Measurements from ENCODE around the gene CES2.
"Not testable (repeated sequence)": the region's sequence is repeated elsewhere in the genome, so short reads cannot be mapped to it uniquely, and the experiment has no call there.

The CES2 gene

DNA sequence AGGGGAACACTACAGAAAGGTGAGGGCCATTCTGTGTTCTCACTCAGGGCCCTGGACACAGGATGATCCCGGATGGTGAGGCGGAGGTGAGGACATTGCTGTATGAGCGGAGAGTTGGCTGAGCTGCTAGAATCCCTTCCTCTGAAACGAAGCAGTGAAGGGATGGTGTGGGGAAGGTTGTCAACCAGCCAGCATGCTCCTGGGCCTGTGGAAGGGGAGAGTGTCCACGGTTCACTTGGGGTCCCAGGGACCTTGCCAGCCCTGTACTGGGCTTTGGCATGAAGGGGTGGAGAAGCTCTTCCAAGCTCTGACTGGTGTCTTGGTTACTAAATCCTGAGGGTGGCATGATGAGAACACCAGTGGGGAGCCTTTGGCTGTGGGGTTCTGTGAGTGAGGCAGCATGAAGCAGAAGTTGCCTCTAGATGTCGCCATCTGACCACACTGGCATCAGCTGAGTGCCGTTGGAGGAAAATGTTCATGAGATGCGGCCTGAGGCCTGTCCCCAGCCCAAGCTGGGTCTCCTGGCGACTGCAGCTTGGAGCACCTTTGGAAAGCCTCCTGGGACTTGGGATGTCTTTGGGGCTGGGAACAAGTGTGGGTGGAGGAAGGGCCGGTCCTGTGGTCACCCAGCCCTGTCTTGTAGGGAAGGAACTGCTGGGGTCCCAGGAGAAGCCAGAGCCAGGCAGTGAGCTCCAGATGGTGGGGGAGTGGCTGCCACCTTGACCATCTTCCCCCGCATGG, 40.2 kb upstream of the CES2 start:
- H3K4me3 ChIP-seq (ENCODE audit: low read depth, low read length, poor library complexity, severe bottlenecking), result no peak overlapping the region
- H3K27ac ChIP-seq (ENCODE audit: low read depth, low read length, poor library complexity, severe bottlenecking), result no peak overlapping the region

DNA sequence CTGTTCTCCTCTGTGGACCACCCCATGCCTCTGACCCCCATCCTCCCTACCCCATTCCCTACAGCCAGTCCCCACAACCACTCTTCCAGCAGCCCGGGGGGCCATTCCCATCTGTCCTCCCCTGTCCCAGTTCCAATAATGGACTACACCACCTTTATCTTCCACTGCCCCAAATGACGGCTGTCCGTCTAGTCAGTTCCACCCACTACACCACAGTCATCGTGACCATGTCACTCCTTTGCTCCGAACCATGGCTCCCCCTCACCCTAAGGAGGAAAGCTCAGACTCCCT, 39.7 kb upstream of the CES2 start:
- Histone ChIP-seq H3K27ac (ENCODE audit: low read depth, low read length, poor library complexity, severe bottlenecking) (no peak overlapping the region), H3K9me2 (ENCODE audit: low read depth, low read length) (no peaks in the 10 kb centered on the region), H3K4me2 (ENCODE audit: low read length) (no peak overlapping the region), H3K9me3 (ENCODE audit: low read length) (no peaks in the 10 kb centered on the region), H3K27me3 (ENCODE audit: insufficient read depth, low read length) (no peaks in the 10 kb centered on the region; the same call in 1 of the 2 replicates), H3K79me2 (ENCODE audit: insufficient read depth, low read length) (no peaks in the 10 kb centered on the region), H3K9ac (ENCODE audit: low read length) (no peak overlapping the region; the same call in 1 of the 2 replicates), H3K36me3 (ENCODE audit: insufficient read depth, low read length) (no peaks in the 10 kb centered on the region), H3K4me1 (ENCODE audit: insufficient read depth, low read length, severe bottlenecking) (no peaks in the 10 kb centered on the region), H3F3A (ENCODE audit: insufficient read depth, low read length) (no peaks in the 10 kb centered on the region), H4K20me1 (ENCODE audit: insufficient read depth, low read length) (no peaks in the 10 kb centered on the region), H3K4me3 (ENCODE audit: low read depth, low read length, poor library complexity, severe bottlenecking) (no peak overlapping the region), H2AFZ (ENCODE audit: low read length) (no peak overlapping the region)
- TF ChIP-seq, protein P1, sequence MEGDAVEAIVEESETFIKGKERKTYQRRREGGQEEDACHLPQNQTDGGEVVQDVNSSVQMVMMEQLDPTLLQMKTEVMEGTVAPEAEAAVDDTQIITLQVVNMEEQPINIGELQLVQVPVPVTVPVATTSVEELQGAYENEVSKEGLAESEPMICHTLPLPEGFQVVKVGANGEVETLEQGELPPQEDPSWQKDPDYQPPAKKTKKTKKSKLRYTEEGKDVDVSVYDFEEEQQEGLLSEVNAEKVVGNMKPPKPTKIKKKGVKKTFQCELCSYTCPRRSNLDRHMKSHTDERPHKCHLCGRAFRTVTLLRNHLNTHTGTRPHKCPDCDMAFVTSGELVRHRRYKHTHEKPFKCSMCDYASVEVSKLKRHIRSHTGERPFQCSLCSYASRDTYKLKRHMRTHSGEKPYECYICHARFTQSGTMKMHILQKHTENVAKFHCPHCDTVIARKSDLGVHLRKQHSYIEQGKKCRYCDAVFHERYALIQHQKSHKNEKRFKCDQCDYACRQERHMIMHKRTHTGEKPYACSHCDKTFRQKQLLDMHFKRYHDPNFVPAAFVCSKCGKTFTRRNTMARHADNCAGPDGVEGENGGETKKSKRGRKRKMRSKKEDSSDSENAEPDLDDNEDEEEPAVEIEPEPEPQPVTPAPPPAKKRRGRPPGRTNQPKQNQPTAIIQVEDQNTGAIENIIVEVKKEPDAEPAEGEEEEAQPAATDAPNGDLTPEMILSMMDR (IDR thresholded peaks at IDR 0.05; ENCODE audit: low read length), result no peak
- no peak for TF ChIP-seq EZH2 (IDR thresholded peaks at IDR 0.05; ENCODE audit: borderline replicate concordance, low read length)

More for the DNA sequence above, 40.2 kb upstream of the CES2 start:
- Histone ChIP-seq H3K36me3 (ENCODE audit: insufficient read depth, low read length) (no peaks in the 10 kb centered on the region), H3K9me2 (ENCODE audit: low read depth, low read length) (no peaks in the 10 kb centered on the region), H2AFZ (ENCODE audit: low read length) (no peak overlapping the region), H3K4me2 (ENCODE audit: low read length) (no peak overlapping the region), H3K4me1 (ENCODE audit: insufficient read depth, low read length, severe bottlenecking) (no peaks in the 10 kb centered on the region), H3K27me3 (ENCODE audit: insufficient read depth, low read length) (no peaks in the 10 kb centered on the region; the same call in 1 of the 2 replicates), H3K9me3 (ENCODE audit: low read length) (no peaks in the 10 kb centered on the region), H3K9ac (ENCODE audit: low read length) (no peak overlapping the region), H4K20me1 (ENCODE audit: insufficient read depth, low read length) (no peaks in the 10 kb centered on the region), H3K79me2 (ENCODE audit: insufficient read depth, low read length) (no peaks in the 10 kb centered on the region), H3F3A (ENCODE audit: insufficient read depth, low read length) (no peaks in the 10 kb centered on the region)
- TF ChIP-seq EZH2 (IDR thresholded peaks at IDR 0.05; ENCODE audit: borderline replicate concordance, low read length), result no peak
- TF ChIP-seq, protein P1 (IDR thresholded peaks at IDR 0.05; ENCODE audit: low read length), result peak; percentile 88

DNA sequence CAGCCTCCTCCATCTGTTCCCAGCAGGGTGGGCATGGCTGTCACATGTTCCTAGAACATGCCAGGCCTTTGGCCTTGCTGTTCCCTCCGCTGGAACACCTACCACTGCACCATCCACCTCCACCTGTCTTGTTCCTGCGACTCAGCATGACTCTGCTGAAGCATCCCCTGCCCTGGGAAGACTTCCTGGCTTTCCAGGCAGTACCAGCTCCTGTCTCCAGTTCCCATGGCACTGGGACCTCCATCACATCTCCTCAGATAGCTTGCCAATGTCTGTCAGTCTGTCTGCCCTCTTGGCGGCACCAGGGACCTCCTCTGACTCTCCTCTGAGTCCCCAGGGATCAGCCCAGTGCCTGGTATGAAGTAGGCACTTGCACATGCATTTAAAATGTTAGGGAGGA, 39.3 kb upstream of the CES2 start:
- Histone ChIP-seq H3F3A (ENCODE audit: insufficient read depth, low read length) (no peaks in the 10 kb centered on the region), H3K4me2 (ENCODE audit: low read length) (no peak overlapping the region), H3K79me2 (ENCODE audit: insufficient read depth, low read length) (no peaks in the 10 kb centered on the region), H3K9me3 (ENCODE audit: low read length) (no peaks in the 10 kb centered on the region), H3K9ac (ENCODE audit: low read length) (no peak overlapping the region; the same call in 1 of the 2 replicates), H2AFZ (ENCODE audit: low read length) (no peak overlapping the region), H3K27ac (ENCODE audit: low read depth, low read length, poor library complexity, severe bottlenecking) (no peak overlapping the region), H3K4me1 (ENCODE audit: insufficient read depth, low read length, severe bottlenecking) (no peaks in the 10 kb centered on the region), H3K9me2 (ENCODE audit: low read depth, low read length) (no peaks in the 10 kb centered on the region), H3K27me3 (ENCODE audit: insufficient read depth, low read length) (no peaks in the 10 kb centered on the region; the same call in 1 of the 2 replicates), H4K20me1 (ENCODE audit: insufficient read depth, low read length) (no peaks in the 10 kb centered on the region), H3K36me3 (ENCODE audit: insufficient read depth, low read length) (no peaks in the 10 kb centered on the region), H3K4me3 (ENCODE audit: low read depth, low read length, poor library complexity, severe bottlenecking) (no peak overlapping the region)
- TF ChIP-seq EZH2 (IDR thresholded peaks at IDR 0.05; ENCODE audit: borderline replicate concordance, low read length), result no peak
- TF ChIP-seq, protein P1 (IDR thresholded peaks at IDR 0.05; ENCODE audit: low read length), result no peak

DNA sequence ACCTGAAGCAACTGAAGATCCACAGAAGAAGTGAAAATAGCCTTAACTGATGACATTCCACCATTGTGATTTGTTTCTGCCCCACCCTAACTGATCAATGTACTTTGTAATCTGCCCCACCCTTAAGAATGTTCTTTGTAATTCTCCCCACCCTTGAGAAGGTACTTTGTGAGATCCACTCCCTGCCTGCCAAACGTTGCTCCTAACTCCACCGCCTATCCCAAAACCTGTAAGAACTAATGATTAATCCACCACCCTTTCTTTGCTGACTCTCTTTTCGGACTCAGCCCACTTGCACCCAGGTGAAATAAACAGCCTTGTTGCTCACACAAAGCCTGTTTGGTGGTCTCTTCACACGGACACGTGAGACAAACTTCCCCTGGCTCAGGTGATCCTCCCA, 38.6 kb upstream of the CES2 start:
- not testable (repeated sequence) for H3F3A ChIP-seq (ENCODE audit: insufficient read depth, low read length); H3K9ac ChIP-seq (ENCODE audit: low read length); H3K27me3 ChIP-seq (ENCODE audit: insufficient read depth, low read length); H3K36me3 ChIP-seq (ENCODE audit: insufficient read depth, low read length); H3K79me2 ChIP-seq (ENCODE audit: insufficient read depth, low read length); H3K4me2 ChIP-seq (ENCODE audit: low read length); H3K4me3 ChIP-seq (ENCODE audit: low read depth, low read length, poor library complexity, severe bottlenecking); H3K27ac ChIP-seq (ENCODE audit: low read depth, low read length, poor library complexity, severe bottlenecking); H3K9me3 ChIP-seq (ENCODE audit: low read length); H3K4me1 ChIP-seq (ENCODE audit: insufficient read depth, low read length, severe bottlenecking); H4K20me1 ChIP-seq (ENCODE audit: insufficient read depth, low read length); H2AFZ ChIP-seq (ENCODE audit: low read length); H3K9me2 ChIP-seq (ENCODE audit: low read depth, low read length)
